Mononuclear cell (primary cell): Measurements from ENCODE around the gene ATG2B. TPM values are rescaled to one million over a fixed set of nuclear protein-coding genes. Genes with fewer than 3 reads are reported as not detected.

Experiments used
- H3K27me3 ChIP-seq: 2 replicates; pipeline ENCODE4 v1.6.0; 2011; ENCODE audit warnings: low read length, control low read depth; ENCODE audit not compliant: insufficient read depth
- H3K4me1 ChIP-seq: 2 replicates; pipeline ENCODE4 v1.5.1; 2011; ENCODE audit warnings: mild to moderate bottlenecking, low read length, control low read depth; ENCODE audit not compliant: insufficient read depth
- H3K4me3 ChIP-seq: 2 replicates; pipeline ENCODE4 v1.5.1; 2011; ENCODE audit warnings: mild to moderate bottlenecking, low read length, moderate library complexity
- H3K9me3 ChIP-seq: 2 replicates; pipeline ENCODE4 v1.5.1; 2011; ENCODE audit warnings: low read depth, mild to moderate bottlenecking, control low read depth, low read length
- total RNA-seq: library from RNA; depleted of rRNA; stranded (reverse); fragments of >200 nt; gene quantifications from one replicate; pipeline ENCODE4 v1.2.3, GENCODE V29; 2012

The ATG2B gene
- total RNA-seq, result 29.8 TPM

- Histone ChIP-seq H3K4me1 (peaks cover 34% of the 10 kb centered on the region), H3K4me3 (peak within 1 kb of the TSS; percentile 73), H3K9me3 (no peaks in the 10 kb centered on the region), H3K27me3 (no peaks in the 10 kb centered on the region)
Measured at GRCh38 chr14:96362965-96363750, at the start of gene ATG2B, which contains the start of gene GSKIP. ATG2B (minus strand) TSS chr14:96363341; CDS start chr14:96362976, 365 bp downstream. GSKIP (plus strand) TSS chr14:96363526; CDS start chr14:96382248, 18,722 bp downstream.

- Histone ChIP-seq H3K27me3 (no peaks in the 10 kb centered on the region), H3K9me3 (no peaks in the 10 kb centered on the region), H3K4me3 (no peak overlapping the region), H3K4me1 (no peaks in the 10 kb centered on the region)
Measured at GRCh38 chr14:96410119-96410518, 47.0 kb upstream of the ATG2B start.

- no peaks in the 10 kb centered on the region for H3K9me3 ChIP-seq
- H3K4me1 ChIP-seq, result no peaks in the 10 kb centered on the region
- H3K4me3 ChIP-seq, result no peak overlapping the region
- no peaks in the 10 kb centered on the region for H3K27me3 ChIP-seq
Measured at GRCh38 chr14:96409701-96410100, 46.6 kb upstream of the ATG2B start.

GRCh38 chr14:96408608-96409007, 45.5 kb upstream of the ATG2B start:
- Histone ChIP-seq H3K4me1 (no peaks in the 10 kb centered on the region), H3K4me3 (no peak overlapping the region), H3K27me3 (no peaks in the 10 kb centered on the region), H3K9me3 (no peaks in the 10 kb centered on the region)

- Histone ChIP-seq H3K4me3 (no peak overlapping the region), H3K9me3 (no peaks in the 10 kb centered on the region), H3K27me3 (no peaks in the 10 kb centered on the region), H3K4me1 (no peaks in the 10 kb centered on the region)
Measured at GRCh38 chr14:96407935-96408570, 44.9 kb upstream of the ATG2B start.

- Histone ChIP-seq H3K27me3 (no peaks in the 10 kb centered on the region), H3K9me3 (no peaks in the 10 kb centered on the region)
Measured at GRCh38 chr14:96405677-96406076, 42.5 kb upstream of the ATG2B start.

GRCh38 chr14:96403409-96403808, 40.3 kb upstream of the ATG2B start:
- H3K27me3 ChIP-seq, result no peaks in the 10 kb centered on the region
- H3K4me1 ChIP-seq, result no peaks in the 10 kb centered on the region
- no peak overlapping the region for H3K4me3 ChIP-seq
- no peaks in the 10 kb centered on the region for H3K9me3 ChIP-seq

More at GRCh38 chr14:96405677-96406076, 42.5 kb upstream of the ATG2B start:
- H3K4me3 ChIP-seq, result no peak overlapping the region
- H3K4me1 ChIP-seq, result no peaks in the 10 kb centered on the region

GRCh38 chr14:96400495-96400894, 37.4 kb upstream of the ATG2B start:
- Histone ChIP-seq H3K27me3 (no peaks in the 10 kb centered on the region), H3K9me3 (no peaks in the 10 kb centered on the region), H3K4me1 (no peaks in the 10 kb centered on the region), H3K4me3 (no peak overlapping the region)

GRCh38 chr14:96399405-96399804, 36.3 kb upstream of the ATG2B start:
- H3K27me3 ChIP-seq, result no peaks in the 10 kb centered on the region
- H3K4me1 ChIP-seq, result no peaks in the 10 kb centered on the region
- H3K4me3 ChIP-seq, result no peak overlapping the region
- H3K9me3 ChIP-seq, result no peaks in the 10 kb centered on the region

- no peaks in the 10 kb centered on the region for H3K4me1 ChIP-seq
- H3K9me3 ChIP-seq, result no peaks in the 10 kb centered on the region
- no peaks in the 10 kb centered on the region for H3K27me3 ChIP-seq
- H3K4me3 ChIP-seq, result no peak overlapping the region
Measured at GRCh38 chr14:96398921-96399320, 35.8 kb upstream of the ATG2B start.

GRCh38 chr14:96398432-96398831, 35.3 kb upstream of the ATG2B start:
- no peaks in the 10 kb centered on the region for H3K9me3 ChIP-seq
- no peaks in the 10 kb centered on the region for H3K4me1 ChIP-seq
- H3K4me3 ChIP-seq, result no peak overlapping the region
- no peaks in the 10 kb centered on the region for H3K27me3 ChIP-seq

- H3K9me3 ChIP-seq, result no peaks in the 10 kb centered on the region
- H3K4me3 ChIP-seq, result no peak overlapping the region
- peaks cover 15% of the 10 kb centered on the region for H3K27me3 ChIP-seq
- peaks cover 14% of the 10 kb centered on the region for H3K4me1 ChIP-seq
Measured at GRCh38 chr14:96394047-96394815, 31.1 kb upstream of the ATG2B start.

GRCh38 chr14:96393071-96393691, 30.0 kb upstream of the ATG2B start:
- Histone ChIP-seq H3K27me3 (peaks cover 15% of the 10 kb centered on the region), H3K4me3 (no peak overlapping the region), H3K4me1 (peaks cover 14% of the 10 kb centered on the region), H3K9me3 (no peaks in the 10 kb centered on the region)

GRCh38 chr14:96391293-96392118, 28.4 kb upstream of the ATG2B start:
- Histone ChIP-seq H3K4me3 (peak overlapping the region; percentile 65), H3K4me1 (peaks cover 14% of the 10 kb centered on the region), H3K27me3 (peaks cover 15% of the 10 kb centered on the region), H3K9me3 (no peaks in the 10 kb centered on the region)
